GM18907 (cell line): ENCODE measurements around the gene C16orf46.

Source experiments
- ATAC-seq: cut with Tn5 transposase; IDR thresholded peaks from one replicate; pipeline ENCODE4 v1.9.1; 2021; ENCODE audit warnings: mild to moderate bottlenecking, moderate library complexity; ENCODE audit not compliant: unreplicated experiment

The C16orf46 gene

GRCh38 chr16:81026429-81026828, 50.6 kb downstream of the C16orf46 start:
- no peak for ATAC-seq

DNA sequence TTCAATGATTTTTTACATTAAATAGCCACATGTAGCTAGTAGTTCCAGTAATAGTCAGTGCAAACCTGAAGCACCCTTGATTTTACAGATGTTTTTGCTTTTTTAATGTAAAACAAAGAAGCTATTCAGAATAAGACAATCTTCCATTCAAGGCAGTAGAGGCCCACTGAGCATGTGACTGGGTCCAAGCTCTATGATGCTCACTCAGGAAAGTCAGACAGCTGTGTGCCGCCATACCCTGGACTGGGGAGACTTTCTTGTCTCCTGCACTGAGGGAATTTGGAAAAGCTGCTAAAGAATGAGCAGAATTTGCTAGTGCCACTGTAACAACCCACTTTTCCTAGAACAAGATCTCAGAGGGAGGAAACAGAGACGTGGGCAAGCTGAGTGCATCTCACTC, 58.5 kb downstream of the C16orf46 start:
- no peak for ATAC-seq

- no peak for ATAC-seq
Measured at GRCh38 chr16:81014672-81015071, 62.4 kb downstream of the C16orf46 start.

GRCh38 chr16:81012974-81013373, 64.1 kb downstream of the C16orf46 start:
- no peak for ATAC-seq
